ENCODE measurements around the gene CSH1.

CSH1 gene

GRCh38 chr17:63855185-63855584 lies 41.2 kb downstream of the CSH1 start:
- DNase-seq: no peak

- no peak for DNase-seq
Measured at GRCh38 chr17:63854709-63855108, 41.7 kb downstream of the CSH1 start.

DNA sequence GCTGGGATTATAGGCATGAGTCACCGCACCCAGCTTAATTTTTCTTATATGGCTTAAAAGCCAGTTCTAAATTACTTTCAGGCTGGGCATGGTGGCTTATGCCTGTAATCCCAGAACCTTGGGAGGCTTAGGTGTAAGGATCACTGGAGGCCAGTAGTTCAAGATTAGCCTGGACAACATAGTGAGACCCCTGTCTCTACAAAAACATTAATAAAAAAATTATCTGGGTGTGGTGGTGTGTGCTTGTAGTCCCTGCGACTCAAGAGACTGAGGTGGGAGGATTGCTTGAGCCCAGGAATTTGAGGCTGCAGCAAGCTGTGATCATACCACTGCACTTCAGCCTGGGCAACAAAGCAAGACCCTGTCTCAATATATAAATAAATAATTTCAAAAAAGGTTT lies 43.1 kb downstream of the CSH1 start:
- no peak for DNase-seq

GRCh38 chr17:63850401-63850800 lies 46.0 kb downstream of the CSH1 start:
- DNase-seq: no peak

DNA sequence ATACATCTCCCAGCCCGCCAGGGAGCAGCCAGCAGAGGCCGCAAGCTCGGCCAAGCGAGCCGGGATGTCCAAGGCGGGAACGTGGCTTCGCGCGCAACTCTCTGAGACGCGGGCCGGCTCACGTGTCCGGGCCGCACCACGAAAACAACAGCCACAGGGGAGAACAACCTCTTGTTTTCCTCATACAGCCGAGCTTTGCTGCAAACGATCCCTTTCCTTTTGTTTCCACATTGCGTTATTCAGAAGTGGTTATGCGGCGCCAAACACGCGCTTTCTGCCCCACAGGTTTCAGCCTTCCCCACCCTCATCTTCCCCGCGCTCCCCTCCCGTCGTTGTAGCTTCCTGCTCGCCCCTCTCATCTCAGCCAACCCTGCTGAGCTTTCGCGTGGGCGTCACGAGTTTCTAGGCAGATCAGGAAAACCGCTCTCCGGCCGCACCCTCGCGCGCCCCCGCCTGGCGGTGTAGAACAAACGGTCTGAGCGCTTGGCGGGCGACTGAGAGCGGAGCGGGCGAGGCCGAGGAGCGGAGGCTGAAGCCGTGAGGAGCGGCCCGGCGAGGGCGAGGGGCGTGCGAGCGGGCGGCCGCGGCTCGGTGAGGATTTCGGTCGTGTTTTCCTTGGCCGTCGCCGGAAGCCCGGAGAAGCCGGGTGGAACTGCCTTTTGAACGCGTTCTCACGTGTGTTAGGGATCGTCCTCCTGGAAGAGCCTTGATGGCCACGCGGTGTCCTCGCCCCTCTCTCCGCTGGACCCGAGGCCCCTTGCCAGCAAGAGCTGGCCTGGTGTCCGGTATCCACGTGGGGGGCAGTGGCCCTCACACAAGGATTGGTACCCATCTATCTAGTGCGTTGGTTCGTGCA lies 47.3 kb downstream of the CSH1 start:
- no peak for DNase-seq

DNA sequence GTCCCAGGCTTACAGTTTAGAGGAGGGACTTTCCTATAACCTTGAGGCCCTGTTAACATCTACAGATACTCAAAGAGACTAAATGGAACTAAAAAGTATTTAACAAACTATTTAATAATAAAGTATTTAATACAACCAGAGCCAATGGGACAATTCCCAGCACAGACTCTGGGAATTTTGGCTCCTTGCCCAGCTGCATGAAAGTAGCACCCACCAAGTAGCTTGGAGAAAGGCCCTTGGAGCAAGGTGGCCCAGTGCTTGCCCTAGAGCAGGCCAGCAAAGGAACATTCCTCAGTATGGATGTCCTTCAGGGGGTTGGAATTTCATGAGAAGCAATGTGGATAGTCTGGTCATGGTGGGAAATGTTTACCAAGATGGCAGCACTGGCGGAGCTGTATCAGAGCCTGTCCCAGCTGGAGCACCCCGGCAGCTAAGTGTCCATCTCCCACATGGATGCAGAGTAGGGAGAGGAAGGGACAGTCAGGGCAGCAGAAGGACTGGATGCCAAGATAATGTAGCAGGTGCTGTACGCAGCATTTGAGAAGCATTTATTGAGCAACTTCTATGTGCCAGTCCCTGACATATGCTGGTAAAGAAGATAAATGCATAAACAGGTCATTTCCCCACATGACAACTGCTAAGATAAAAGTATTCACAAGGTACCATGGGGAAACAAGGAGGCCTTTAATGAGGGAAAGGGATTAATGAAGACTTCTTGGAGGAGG lies 48.7 kb downstream of the CSH1 start:
- no peak for DNase-seq

- DNase-seq: no peak
Measured at GRCh38 chr17:63845509-63845908, 50.9 kb downstream of the CSH1 start.
